GM19023 (cell line): ENCODE measurements around the gene DENND4A.
"Not testable (repeated sequence)": the region's sequence is repeated elsewhere in the genome, so short reads cannot be mapped to it uniquely, and the experiment has no call there.

ENCODE experiments used
- ATAC-seq: cut with Tn5 transposase; IDR thresholded peaks from one replicate; pipeline ENCODE4 v1.9.1; 2021; ENCODE audit warnings: mild to moderate bottlenecking, moderate library complexity; ENCODE audit not compliant: unreplicated experiment

DENND4A gene

DNA sequence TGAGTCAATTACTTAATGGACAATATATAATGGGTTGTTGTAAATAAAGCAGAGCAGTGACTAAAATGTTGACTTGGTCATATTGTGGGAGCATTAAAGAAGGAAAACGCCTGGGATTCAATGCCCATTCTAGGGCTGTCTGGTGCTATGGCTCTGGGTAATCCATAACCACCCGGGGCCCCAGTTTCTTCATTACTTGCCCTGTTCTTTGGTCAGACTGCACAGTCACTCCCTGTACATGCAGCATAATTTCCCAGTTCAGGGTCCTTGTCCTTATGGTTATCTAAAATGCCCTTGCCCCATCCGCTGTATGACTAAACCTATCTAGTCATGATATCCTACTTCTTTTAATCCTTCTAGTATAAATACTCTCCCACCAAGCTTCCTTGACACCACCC, 27.5 kb upstream of the DENND4A start:
- ATAC-seq, result no peak

- ATAC-seq, result peak; percentile 63
These were observed 27.0 kb upstream of the DENND4A start for GRCh38 chr15:65818927-65819562.

DNA sequence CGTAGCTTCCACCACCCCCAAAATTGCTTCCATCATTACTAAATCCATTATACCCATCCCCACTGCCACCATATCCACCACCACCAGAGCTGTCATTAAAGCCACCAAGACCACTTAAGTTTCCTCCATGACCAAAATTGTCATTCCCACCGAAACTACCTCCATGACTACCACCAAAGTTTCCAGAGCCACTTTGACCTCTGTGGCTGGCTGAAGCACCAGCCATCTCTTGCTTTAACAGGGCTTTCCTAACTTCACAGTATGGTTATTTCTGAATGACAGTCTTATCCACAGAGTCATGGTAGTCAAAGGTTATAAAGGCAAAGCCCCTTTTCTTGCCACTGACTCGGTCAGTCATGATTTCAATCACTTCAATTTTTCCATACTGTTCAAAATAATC, 24.3 kb upstream of the DENND4A start:
- ATAC-seq, result no peak

GRCh38 chr15:65816008-65816407, 23.9 kb upstream of the DENND4A start:
- not testable (repeated sequence) for ATAC-seq

- not testable (repeated sequence) for ATAC-seq
These were observed 22.2 kb upstream of the DENND4A start for GRCh38 chr15:65814271-65814670.

DNA sequence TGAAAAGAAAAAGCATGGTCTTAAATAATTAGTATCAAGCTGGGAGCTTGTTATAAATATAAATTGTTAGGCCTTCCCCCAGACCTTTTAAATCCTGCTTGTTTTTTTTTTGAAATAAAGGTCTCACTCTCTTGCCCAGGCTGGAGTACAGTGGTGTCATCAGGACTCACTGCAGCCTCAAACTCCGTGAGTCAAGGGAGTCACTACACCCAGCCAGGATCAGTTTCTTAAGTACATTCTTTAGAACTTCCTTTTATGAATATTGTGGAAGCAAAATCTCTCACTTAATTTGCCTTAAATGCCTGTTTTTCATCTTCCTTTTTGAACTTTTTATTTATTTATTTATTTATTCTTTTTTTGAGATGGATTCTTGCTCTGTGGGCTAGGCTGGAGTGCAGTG, 20.8 kb upstream of the DENND4A start:
- no peak for ATAC-seq

- no peak for ATAC-seq
These were observed 20.4 kb upstream of the DENND4A start for GRCh38 chr15:65812467-65812866.

DNA sequence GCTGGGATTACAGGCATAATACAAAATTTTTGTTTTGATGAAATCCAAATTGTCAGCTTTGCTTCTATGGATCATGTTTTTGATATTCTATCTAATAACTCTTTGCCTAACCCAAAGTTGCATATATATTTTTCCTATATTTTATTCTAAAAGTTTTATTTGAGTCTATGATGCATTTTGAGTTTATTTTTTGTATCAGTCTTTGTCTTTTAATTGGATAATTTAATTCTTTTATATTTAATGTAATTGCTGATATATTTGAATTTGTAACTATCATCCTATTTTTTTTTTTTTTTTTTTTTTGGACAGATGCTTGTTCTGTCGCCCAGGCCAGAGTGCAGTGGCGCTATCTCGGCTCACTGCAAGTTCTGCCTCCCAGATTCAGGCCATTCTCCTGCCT, 19.7 kb upstream of the DENND4A start:
- no peak for ATAC-seq

DNA sequence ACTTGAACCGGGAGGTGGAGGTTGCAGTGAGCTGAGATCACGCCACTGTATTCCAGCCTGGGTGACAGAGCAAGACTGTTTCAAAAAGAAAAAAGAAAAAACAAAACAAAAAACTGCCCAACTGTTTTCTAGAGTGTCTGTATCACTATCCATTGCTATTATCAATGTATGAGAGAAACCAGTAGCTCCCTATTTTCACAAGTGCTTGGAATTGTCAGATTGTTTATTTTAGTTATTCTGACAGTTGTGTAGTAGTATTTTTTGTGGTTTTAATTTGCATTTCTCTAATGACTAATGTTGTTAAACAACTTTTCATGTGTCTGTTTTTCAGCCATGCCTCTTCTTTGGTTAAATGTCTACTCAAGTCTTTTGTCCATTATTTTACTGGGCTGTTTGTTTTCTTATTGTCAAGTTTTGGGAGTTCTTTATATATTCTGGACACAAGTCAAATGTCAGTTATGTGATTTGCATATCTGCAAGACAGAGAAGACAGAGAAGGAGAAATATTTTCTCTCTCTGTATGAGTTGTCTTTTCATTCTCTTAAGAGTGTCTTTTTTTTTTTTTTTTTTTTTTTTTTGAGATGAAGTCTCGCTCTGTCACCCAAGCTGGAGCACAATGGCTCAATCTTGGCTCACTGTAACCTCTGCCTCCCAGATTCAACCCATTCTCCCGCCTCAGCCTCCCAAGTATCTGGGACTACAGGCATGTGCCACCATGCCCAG, 19.1 kb upstream of the DENND4A start:
- not testable (repeated sequence) for ATAC-seq

- ATAC-seq, result no peak
These were observed 14.3 kb upstream of the DENND4A start for GRCh38 chr15:65806397-65806796.

- no peak for ATAC-seq
These were observed 13.1 kb upstream of the DENND4A start for GRCh38 chr15:65805019-65805745.

GRCh38 chr15:65804252-65804931, 12.3 kb upstream of the DENND4A start:
- ATAC-seq, result no peak

- ATAC-seq, result no peak
These were observed 9.2 kb upstream of the DENND4A start for GRCh38 chr15:65801229-65801805.

DNA sequence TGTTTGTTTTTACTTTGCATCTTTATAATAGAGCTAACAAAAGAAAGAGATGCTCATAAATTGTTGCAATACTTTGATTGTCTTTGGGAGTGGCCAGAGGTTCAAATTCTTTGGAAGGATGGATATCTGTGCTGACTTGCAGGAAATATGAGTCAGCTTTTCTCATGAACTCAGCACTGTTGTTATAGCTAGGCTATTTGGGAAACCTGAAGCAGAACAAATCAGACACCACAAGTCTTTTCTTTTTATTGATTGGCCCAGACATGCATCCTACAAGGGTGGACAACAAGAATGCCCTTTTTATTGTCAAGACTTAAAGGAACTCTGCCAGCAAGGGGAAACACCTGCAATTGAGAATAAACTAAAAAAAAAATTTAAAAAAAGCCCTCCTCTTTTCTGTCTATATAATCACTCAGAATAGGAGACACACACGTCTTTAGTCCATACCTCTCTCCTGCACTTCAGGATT, 4.6 kb upstream of the DENND4A start:
- ATAC-seq, result no peak

- no peak for ATAC-seq
These were observed 3.6 kb upstream of the DENND4A start for GRCh38 chr15:65795663-65796216.

- ATAC-seq, result no peak
These were observed 1.7 kb upstream of the DENND4A start for GRCh38 chr15:65793818-65794104.

GRCh38 chr15:65792988-65793817, 1.1 kb upstream of the DENND4A start:
- ATAC-seq, result no peak

DNA sequence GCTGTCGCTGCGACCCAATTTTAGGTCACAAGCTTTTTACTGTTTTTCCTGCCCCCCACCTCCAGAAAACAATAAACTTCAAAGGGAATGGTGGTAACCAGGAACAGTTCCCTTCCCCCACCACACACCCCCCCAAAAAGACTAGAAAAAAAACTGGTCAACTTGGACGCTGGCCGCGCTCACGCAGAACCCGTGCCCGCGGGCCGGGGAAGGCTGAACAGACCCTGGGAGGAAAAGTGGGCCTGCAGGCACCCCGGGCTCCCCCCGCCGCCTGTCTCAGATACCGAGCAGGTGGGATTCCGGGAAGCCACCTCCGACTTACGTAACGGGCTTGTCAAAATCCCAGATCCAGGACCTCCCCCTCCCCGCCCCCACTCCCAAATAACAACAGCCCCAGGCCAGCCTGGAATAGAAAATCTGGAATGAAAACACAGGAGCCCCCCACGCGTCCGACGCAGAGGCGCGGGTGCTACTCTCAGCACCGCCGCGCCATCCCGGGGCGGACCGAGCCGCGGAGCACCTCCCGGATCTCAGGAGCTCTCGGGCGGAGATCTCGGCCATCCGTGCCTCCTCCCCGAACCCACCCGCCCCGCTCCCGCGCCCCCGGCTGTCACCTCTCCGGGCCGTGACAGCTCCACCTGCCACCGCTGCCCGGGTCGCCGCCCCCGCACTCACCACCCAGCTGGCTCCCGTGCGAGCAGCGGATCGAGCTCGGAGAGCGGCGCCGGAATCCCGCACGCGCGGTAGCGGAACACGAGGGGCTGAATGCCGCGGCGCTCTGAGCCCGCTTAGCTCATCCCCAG, 557 bp downstream of the DENND4A start:
- ATAC-seq, result peak; percentile 0

GRCh38 chr15:65790694-65791334, 1.3 kb downstream of the DENND4A start:
- ATAC-seq, result no peak
